Measurements from ENCODE around the gene NXPE2.

The NXPE2 gene

DNA sequence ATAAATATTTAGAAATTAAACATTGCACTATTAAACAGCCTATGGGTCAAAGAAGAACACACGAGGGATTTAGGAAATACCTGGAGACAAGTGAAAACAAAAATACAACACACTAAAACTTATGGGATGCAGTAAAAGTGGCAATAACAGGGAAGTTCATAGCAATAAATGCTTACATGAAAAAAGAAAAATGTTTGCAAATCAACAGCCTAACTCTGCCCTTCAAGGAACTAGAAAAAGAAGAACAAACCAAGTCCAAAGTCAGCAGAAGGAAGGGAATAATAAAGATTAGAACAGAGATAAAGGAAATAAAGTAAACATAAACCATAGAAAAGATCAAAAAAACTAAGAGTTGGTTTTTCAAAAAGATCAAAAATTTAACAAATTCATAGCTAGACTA is 31.6 kb downstream of the NXPE2 start:
- Histone ChIP-seq H3K4me2 (ENCODE audit: low read length) (no peak overlapping the region), H3K9ac (no peak overlapping the region), H3K4me1 (no peaks in the 10 kb centered on the region), H3K36me3 (ENCODE audit: control insufficient read depth, insufficient read depth, low read length) (no peaks in the 10 kb centered on the region), H3K79me2 (no peaks in the 10 kb centered on the region), H3K27ac (no peak overlapping the region), H3K9me3 (ENCODE audit: control insufficient read depth, low read length) (no peaks in the 10 kb centered on the region), H2AFZ (no peak overlapping the region), H3K4me3 (ENCODE audit: low read depth, low read length) (no peak overlapping the region), H3K27me3 (ENCODE audit: control insufficient read depth, insufficient read depth, low read length) (no peaks in the 10 kb centered on the region)
- TF ChIP-seq, protein P1, sequence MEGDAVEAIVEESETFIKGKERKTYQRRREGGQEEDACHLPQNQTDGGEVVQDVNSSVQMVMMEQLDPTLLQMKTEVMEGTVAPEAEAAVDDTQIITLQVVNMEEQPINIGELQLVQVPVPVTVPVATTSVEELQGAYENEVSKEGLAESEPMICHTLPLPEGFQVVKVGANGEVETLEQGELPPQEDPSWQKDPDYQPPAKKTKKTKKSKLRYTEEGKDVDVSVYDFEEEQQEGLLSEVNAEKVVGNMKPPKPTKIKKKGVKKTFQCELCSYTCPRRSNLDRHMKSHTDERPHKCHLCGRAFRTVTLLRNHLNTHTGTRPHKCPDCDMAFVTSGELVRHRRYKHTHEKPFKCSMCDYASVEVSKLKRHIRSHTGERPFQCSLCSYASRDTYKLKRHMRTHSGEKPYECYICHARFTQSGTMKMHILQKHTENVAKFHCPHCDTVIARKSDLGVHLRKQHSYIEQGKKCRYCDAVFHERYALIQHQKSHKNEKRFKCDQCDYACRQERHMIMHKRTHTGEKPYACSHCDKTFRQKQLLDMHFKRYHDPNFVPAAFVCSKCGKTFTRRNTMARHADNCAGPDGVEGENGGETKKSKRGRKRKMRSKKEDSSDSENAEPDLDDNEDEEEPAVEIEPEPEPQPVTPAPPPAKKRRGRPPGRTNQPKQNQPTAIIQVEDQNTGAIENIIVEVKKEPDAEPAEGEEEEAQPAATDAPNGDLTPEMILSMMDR (IDR thresholded peaks at IDR 0.05), result no peak

DNA sequence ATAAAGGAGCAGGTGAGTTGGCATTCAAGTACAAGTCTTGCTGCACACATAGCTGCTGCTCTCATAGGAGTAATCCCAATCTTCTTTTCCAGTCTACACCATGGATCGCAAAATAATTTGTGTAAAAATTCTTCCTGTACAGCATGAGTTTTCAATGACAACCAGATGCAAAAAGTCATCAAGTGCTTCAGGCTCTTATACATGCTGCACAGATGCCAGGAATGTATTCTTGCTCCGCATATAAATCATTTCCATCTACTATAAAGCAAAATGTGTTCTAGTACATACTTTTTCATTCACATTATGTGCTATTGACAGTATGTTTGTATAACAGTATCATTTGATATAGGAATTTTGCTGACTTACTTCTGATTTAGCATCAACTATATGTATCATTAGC is 35.4 kb downstream of the NXPE2 start:
- H3K36me3 ChIP-seq (ENCODE audit: control insufficient read depth, insufficient read depth, low read length), result no peaks in the 10 kb centered on the region
- TF ChIP-seq, protein P1 (IDR thresholded peaks at IDR 0.05), result no peak

DNA sequence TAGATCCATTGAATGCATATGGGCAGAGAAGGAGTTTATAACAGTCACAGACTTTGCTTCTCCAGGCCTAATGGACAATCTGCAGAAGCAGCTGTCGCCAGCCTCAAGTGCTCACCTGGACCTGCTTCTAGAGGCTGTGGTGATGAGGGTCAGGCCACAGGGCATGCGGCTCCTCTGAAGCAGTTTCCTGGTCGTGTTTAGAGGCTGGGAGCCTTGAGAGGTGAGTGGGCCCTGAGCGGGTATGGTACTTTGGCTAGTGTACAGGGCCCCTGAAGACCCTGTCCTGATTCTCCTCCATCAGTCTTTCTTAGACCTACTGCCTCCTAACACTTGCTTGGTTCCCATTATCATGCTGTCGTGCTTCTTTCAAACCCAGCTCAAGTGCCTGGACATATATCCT is 41.2 kb downstream of the NXPE2 start:
- Histone ChIP-seq H2AFZ (no peak overlapping the region), H3K36me3 (ENCODE audit: control insufficient read depth, insufficient read depth, low read length) (no peaks in the 10 kb centered on the region), H3K79me2 (no peaks in the 10 kb centered on the region), H3K4me2 (ENCODE audit: low read length) (no peak overlapping the region), H3K27ac (no peak overlapping the region), H3K4me1 (no peaks in the 10 kb centered on the region), H3K27me3 (ENCODE audit: control insufficient read depth, insufficient read depth, low read length) (no peaks in the 10 kb centered on the region), H3K9ac (no peak overlapping the region), H3K4me3 (ENCODE audit: low read depth, low read length) (no peak overlapping the region), H3K9me3 (ENCODE audit: control insufficient read depth, low read length) (no peaks in the 10 kb centered on the region)
- TF ChIP-seq, protein P1 (IDR thresholded peaks at IDR 0.05), result no peak

More for the DNA sequence above, 35.4 kb downstream of the NXPE2 start:
- H2AFZ ChIP-seq, result no peak overlapping the region
- H3K4me1 ChIP-seq, result no peaks in the 10 kb centered on the region
- H3K9me3 ChIP-seq (ENCODE audit: control insufficient read depth, low read length), result no peaks in the 10 kb centered on the region
- no peak overlapping the region for H3K4me3 ChIP-seq (ENCODE audit: low read depth, low read length)
- H3K9ac ChIP-seq, result no peak overlapping the region
- H3K4me2 ChIP-seq (ENCODE audit: low read length), result no peak overlapping the region
- H3K27ac ChIP-seq, result no peak overlapping the region
- no peaks in the 10 kb centered on the region for H3K27me3 ChIP-seq (ENCODE audit: control insufficient read depth, insufficient read depth, low read length)
- no peaks in the 10 kb centered on the region for H3K79me2 ChIP-seq

DNA sequence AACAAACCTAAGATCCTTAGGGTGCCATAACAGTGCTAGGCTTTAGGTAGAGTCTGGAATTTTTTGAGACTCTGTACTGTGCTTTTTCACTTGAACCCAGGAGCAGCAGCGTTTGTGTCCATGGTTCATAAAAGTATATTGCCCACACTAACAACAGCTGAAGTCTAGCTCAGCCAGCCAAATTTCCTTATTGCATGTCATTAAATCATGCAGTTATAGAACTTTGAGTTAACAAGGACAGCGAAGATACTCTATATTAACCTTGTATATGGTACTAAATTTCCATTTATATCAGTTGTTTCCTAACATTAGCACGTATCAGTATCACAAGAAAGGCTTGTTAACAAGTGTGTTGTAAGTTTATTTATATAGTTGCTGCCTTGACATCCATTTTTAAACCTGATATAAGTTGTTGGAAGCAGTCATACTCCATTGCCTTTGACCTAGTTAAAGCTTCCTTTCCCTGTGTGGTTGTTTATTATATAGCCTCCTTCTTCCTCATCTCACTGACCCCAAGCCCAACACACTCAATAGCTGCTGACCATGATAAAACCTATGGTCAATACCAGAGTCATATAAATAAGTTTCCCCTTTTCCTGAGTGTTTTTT is 46.7 kb downstream of the NXPE2 start:
- Histone ChIP-seq H3K4me3 (ENCODE audit: low read depth, low read length) (no peak overlapping the region), H2AFZ (no peak overlapping the region), H3K4me1 (no peaks in the 10 kb centered on the region), H3K79me2 (no peaks in the 10 kb centered on the region), H3K4me2 (ENCODE audit: low read length) (no peak overlapping the region), H3K36me3 (ENCODE audit: control insufficient read depth, insufficient read depth, low read length) (no peaks in the 10 kb centered on the region), H3K9ac (no peak overlapping the region), H3K27me3 (ENCODE audit: control insufficient read depth, insufficient read depth, low read length) (no peaks in the 10 kb centered on the region), H3K9me3 (ENCODE audit: control insufficient read depth, low read length) (no peaks in the 10 kb centered on the region), H3K27ac (no peak overlapping the region)
- TF ChIP-seq, protein P1 (IDR thresholded peaks at IDR 0.05), result no peak

DNA sequence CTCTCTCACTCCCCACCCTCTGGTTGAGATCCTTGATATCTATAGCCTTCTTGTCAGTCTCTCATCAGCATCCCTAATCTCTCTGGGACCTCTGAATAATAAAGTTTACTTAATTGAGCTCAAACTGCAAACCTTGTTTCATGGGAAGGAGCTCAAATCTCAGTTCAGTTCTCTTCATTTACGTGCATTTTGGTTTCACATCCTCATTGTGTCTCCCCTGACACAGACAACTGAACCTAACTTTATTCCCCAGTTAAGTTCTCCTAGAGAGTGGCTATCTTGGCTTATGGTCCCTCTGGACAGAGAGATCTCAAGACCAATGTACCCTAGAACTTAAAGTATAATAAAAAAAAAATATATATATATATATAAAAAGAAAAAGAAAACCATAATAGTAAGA is 47.3 kb downstream of the NXPE2 start:
- Histone ChIP-seq H3K4me1 (no peaks in the 10 kb centered on the region), H3K79me2 (no peaks in the 10 kb centered on the region), H3K9ac (no peak overlapping the region), H3K4me3 (ENCODE audit: low read depth, low read length) (no peak overlapping the region), H3K36me3 (ENCODE audit: control insufficient read depth, insufficient read depth, low read length) (no peaks in the 10 kb centered on the region), H3K9me3 (ENCODE audit: control insufficient read depth, low read length) (no peaks in the 10 kb centered on the region), H3K27ac (no peak overlapping the region), H3K4me2 (ENCODE audit: low read length) (no peak overlapping the region), H3K27me3 (ENCODE audit: control insufficient read depth, insufficient read depth, low read length) (no peaks in the 10 kb centered on the region), H2AFZ (no peak overlapping the region)
- TF ChIP-seq, protein P1 (IDR thresholded peaks at IDR 0.05), result no peak
